NCI-H146 treated with DMSO at 0.1 percent for 48 hours (cell line): Measurements from ENCODE around the gene TFG.

ENCODE experiments used
- DNase-seq: peaks from one replicate; lab custom pipeline; 2025; ENCODE audit not compliant: unreplicated experiment; lab: John Stamatoyannopoulos, UW

TFG gene

GRCh38 chr3:100754563-100755334 lies 45.5 kb downstream of the TFG start:
- no peak for DNase-seq

GRCh38 chr3:100756441-100756840 lies 47.1 kb downstream of the TFG start:
- no peak for DNase-seq

GRCh38 chr3:100759159-100759558 lies 49.9 kb downstream of the TFG start:
- no peak for DNase-seq

GRCh38 chr3:100759950-100760349 lies 50.7 kb downstream of the TFG start:
- no peak for DNase-seq

GRCh38 chr3:100760377-100760776 lies 51.1 kb downstream of the TFG start:
- no peak for DNase-seq

GRCh38 chr3:100761211-100761942 lies 52.1 kb downstream of the TFG start:
- no peak for DNase-seq

GRCh38 chr3:100761951-100762350 lies 52.7 kb downstream of the TFG start:
- no peak for DNase-seq

- DNase-seq: no peak
These were observed 56.2 kb downstream of the TFG start for GRCh38 chr3:100765437-100765975.

GRCh38 chr3:100766069-100766468 lies 56.8 kb downstream of the TFG start:
- DNase-seq: no peak

- no peak for DNase-seq
These were observed 60.4 kb downstream of the TFG start for GRCh38 chr3:100769693-100770092.

- DNase-seq: no peak
These were observed 65.9 kb downstream of the TFG start for GRCh38 chr3:100775226-100775625.

GRCh38 chr3:100775669-100776068 lies 66.4 kb downstream of the TFG start:
- DNase-seq: no peak

- no peak for DNase-seq
These were observed 66.9 kb downstream of the TFG start for GRCh38 chr3:100776097-100776729.

GRCh38 chr3:100776746-100777145 lies 67.5 kb downstream of the TFG start:
- DNase-seq: no peak

- DNase-seq: no peak
These were observed 68.0 kb downstream of the TFG start for GRCh38 chr3:100777271-100777670.

- DNase-seq: no peak
These were observed 70.2 kb downstream of the TFG start for GRCh38 chr3:100779480-100779879.

GRCh38 chr3:100780071-100780622 lies 70.9 kb downstream of the TFG start:
- DNase-seq: no peak

- no peak for DNase-seq
These were observed 72.0 kb downstream of the TFG start for GRCh38 chr3:100781301-100781700.

- no peak for DNase-seq
These were observed 73.1 kb downstream of the TFG start for GRCh38 chr3:100782348-100782747.

GRCh38 chr3:100782906-100783305 lies 73.6 kb downstream of the TFG start:
- no peak for DNase-seq

- DNase-seq: no peak
These were observed 74.3 kb downstream of the TFG start for GRCh38 chr3:100783619-100784018.
